Ascending aorta (tissue), 2 donors: ENCODE results near the gene USP4. TPM values are rescaled to one million over a fixed set of nuclear protein-coding genes. Genes with fewer than 3 reads are reported as not detected.
A peak's percentile ranks its signal among the peaks of the same experiment; 100 is the strongest.

ENCODE experiments used
- DNase-seq, 2 donors: peaks; one replicate each; pipeline ENCODE4 v3.0.0-alpha.2; 2019; ENCODE audit warnings: low spot score in 2 of 2
- H3K27ac ChIP-seq, 2 donors: fragments of 200-600 bp; sonication (generic); one replicate each; pipeline ENCODE4 v1.5.1; 2016 to 2017; ENCODE audit warnings: mild to moderate bottlenecking in 1 of 2
- H3K27me3 ChIP-seq: fragments of 200-600 bp; sonication (generic); one replicate; pipeline ENCODE4 v1.5.1; 2017
- H3K36me3 ChIP-seq, 2 donors: fragments of 200-600 bp; sonication (generic); one replicate each; pipeline ENCODE4 v1.5.1; 2016
- H3K4me1 ChIP-seq, 2 donors: fragments of 200-600 bp; sonication (generic); one replicate each; pipeline ENCODE4 v1.5.1; 2016 to 2017; ENCODE audit warnings: mild to moderate bottlenecking in 1 of 2
- H3K4me3 ChIP-seq, 2 donors: fragments of 200-600 bp; sonication (generic); one replicate each; pipeline ENCODE4 v1.5.1; 2016 to 2017; ENCODE audit warnings: mild to moderate bottlenecking in 1 of 2
- H3K9me3 ChIP-seq, 2 donors: fragments of 200-600 bp; sonication (generic); one replicate each; pipeline ENCODE4 v1.5.1; 2016
- CTCF ChIP-seq, 3 experiments: fragments of 200-600 bp in 2 of 3; fragments of 450-650 bp in 1 of 3; sonication (generic) in 2 of 3; IDR thresholded peaks; one replicate each; pipeline ENCODE4 v1.5.1; 2016 to 2019; ENCODE audit warnings: antibody characterized with exemption in 3 of 3, mild to moderate bottlenecking in 1 of 3, moderate library complexity in 1 of 3
- intact Hi-C: fragments of 100-400 bp; cut with DNase I; formaldehyde crosslinking; loops from one replicate; pipeline ENCODE4 v1.15.1; 2023
- total RNA-seq: library from RNA; depleted of rRNA; stranded (reverse); fragments of >200 nt; gene quantifications from one replicate; pipeline ENCODE4 v1.1.0, GENCODE V29; 2016

USP4 gene
- total RNA-seq, 1 donor from 2014 or later: 94.7 TPM

DNA sequence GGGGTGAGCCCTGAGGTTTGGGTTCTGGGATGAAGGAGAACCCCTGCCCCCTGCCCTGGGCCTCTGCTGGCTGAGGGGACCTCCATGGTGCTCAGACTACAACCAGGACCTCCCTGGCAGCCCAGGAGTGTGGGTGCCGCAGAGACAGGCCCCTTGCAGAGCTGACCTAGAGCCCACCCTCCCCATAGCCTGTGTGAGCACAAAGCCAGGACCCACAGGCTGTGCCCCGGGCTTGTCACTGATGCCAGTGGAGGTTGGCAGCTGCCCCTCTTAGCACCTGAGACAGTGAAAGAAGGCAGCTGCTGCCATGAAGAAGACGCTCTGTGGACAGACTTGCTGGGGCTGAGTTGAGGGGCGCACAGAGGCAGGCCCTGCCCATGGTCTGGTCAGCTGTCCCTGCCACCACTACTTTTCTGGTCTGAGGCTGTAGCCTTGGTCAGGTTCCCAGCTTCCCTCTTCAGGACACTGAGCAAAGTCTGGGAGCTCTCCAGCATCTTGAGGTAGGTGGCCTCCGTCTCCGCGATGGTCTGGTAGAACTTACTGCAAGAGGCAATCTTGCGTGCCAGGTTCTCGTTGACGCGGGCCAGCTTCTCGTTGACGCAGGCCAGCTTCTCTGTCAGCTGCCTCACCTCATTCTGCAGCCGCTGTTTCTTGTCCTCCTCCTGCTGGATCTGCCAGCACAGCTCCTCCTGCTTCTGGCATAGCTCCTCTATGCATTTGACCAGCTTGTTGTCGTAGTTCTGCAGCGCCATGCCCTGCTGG lies 23.0 kb downstream of the USP4 start:
- H3K27ac ChIP-seq: no peak overlapping the region

DNA sequence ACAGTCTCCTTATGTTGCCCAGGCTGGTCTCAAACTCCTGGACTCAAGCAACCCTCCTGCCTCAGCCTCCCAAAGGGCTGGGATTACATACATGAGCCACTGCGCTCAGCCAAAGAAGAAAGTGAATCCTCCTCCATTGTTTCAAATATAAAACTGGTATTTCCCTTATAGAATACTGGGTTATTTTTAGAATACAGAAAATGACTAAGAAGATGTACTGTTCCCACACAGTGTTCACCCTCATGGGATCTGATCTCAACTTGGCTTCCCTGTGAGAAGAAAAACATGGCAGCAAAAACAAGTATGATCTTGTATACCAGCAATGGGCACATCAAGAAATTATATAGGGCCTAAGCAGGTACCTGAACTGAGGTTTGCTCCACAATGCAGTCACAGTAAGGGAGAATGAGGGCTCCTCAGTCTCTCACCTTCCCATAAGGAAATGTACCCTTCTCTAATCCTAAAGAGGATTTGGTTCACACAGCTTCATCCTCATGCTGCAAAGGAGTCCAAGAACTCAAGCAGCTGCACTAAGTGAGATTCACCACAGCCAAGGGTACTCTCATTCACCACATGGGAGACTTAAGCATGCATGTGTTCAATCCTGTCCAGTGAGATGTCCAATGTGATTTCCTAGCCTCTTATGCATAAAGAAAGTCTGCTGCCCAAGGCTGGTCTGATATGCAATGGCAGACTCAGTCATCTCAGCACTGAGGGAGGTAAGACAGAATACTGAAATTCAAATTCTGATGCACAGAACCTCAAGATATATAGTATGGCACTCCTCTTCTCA lies 25.8 kb downstream of the USP4 start:
- H3K27me3 ChIP-seq: no peaks in the 10 kb centered on the region
- no peak for TF ChIP-seq CTCF (IDR thresholded peaks at IDR 0.05)
- no peak overlapping the region for H3K4me3 ChIP-seq
- H3K4me1 ChIP-seq: no peaks in the 10 kb centered on the region
- H3K36me3 ChIP-seq: peaks cover 64 to 83% of the 10 kb centered on the region in 2 donors
- no peak for DNase-seq
- no peaks in the 10 kb centered on the region for H3K9me3 ChIP-seq
- peak overlapping the region in 1 of 2 donors; percentile 19 for H3K27ac ChIP-seq
- intact Hi-C loops: no loop called here

More for the DNA sequence above, 23.0 kb downstream of the USP4 start:
- H3K4me1 ChIP-seq: no peaks in the 10 kb centered on the region
- TF ChIP-seq CTCF (IDR thresholded peaks at IDR 0.05): no peak
- H3K4me3 ChIP-seq: no peak overlapping the region
- peaks cover 78 to 85% of the 10 kb centered on the region in 2 donors for H3K36me3 ChIP-seq
- no peaks in the 10 kb centered on the region for H3K9me3 ChIP-seq
- no peaks in the 10 kb centered on the region for H3K27me3 ChIP-seq
- no peak for DNase-seq
- intact Hi-C loops: no loop called here

GRCh38 chr3:49311283-49311682 lies 28.6 kb downstream of the USP4 start:
- intact Hi-C loops: no loop called here
- H3K4me1 ChIP-seq: no peaks in the 10 kb centered on the region

DNA sequence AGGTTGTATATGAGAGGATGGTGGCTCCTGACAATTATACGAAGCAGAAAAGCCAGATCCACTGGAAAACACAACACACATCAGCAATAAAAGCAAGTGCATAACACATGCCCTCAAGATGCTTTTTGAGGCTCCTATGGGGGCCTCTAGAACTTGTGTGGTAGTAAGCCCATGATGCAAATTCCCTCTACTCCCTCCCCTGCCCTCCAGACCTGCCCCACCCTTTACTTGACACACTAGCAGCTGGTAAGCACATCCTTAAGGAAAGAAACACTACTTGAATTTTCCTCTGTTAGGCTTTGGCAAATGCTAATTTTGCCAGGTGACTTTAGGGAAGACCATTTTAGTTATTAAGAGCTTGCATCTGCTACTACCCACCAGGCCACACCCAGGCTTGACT lies 29.2 kb downstream of the USP4 start:
- no peaks in the 10 kb centered on the region for H3K9me3 ChIP-seq
- no peak for TF ChIP-seq CTCF (IDR thresholded peaks at IDR 0.05)
- peaks cover 58 to 83% of the 10 kb centered on the region in 2 donors for H3K36me3 ChIP-seq
- no peak overlapping the region for H3K27ac ChIP-seq
- intact Hi-C loops: no loop called here
- no peaks in the 10 kb centered on the region for H3K4me1 ChIP-seq
- no peak overlapping the region for H3K4me3 ChIP-seq
- H3K27me3 ChIP-seq: no peaks in the 10 kb centered on the region
- no peak for DNase-seq

More at GRCh38 chr3:49311283-49311682, 28.6 kb downstream of the USP4 start:
- peaks cover 58 to 83% of the 10 kb centered on the region in 2 donors for H3K36me3 ChIP-seq
- no peaks in the 10 kb centered on the region for H3K9me3 ChIP-seq
- no peak overlapping the region for H3K4me3 ChIP-seq
- DNase-seq: no peak
- H3K27me3 ChIP-seq: no peaks in the 10 kb centered on the region
- TF ChIP-seq CTCF (IDR thresholded peaks at IDR 0.05): no peak
- no peak overlapping the region for H3K27ac ChIP-seq

GRCh38 chr3:49305608-49306007 lies 34.2 kb downstream of the USP4 start:
- Histone ChIP-seq H3K27me3 (no peaks in the 10 kb centered on the region), H3K36me3 (peaks cover 77 to 93% of the 10 kb centered on the region in 2 donors), H3K4me3 (no peak overlapping the region), H3K9me3 (no peaks in the 10 kb centered on the region), H3K27ac (no peak overlapping the region), H3K4me1 (no peaks in the 10 kb centered on the region)
- TF ChIP-seq CTCF (IDR thresholded peaks at IDR 0.05): no peak
- no peak for DNase-seq
- intact Hi-C loops: loop anchor here (10.0 kb wide), 1 partner anchor 689 kb away; no protein-coding TSS in a partner anchor
